ENCODE measurements around the gene RND3.

Gene RND3

GRCh38 chr2:150465703-150466569 lies 21.5 kb downstream of the RND3 start:
- DNase-seq (ENCODE audit: low spot score): no peak
- no peak for TF ChIP-seq CTCF (IDR thresholded peaks at IDR 0.05; ENCODE audit: borderline replicate concordance, control extremely low read depth, extremely low read depth, insufficient read depth, missing control alignments)
- in situ Hi-C loops (cut with MboI; ENCODE audit: low sequenced_read_pairs, unreplicated experiment): no loop called here

GRCh38 chr2:150464986-150465385 lies 22.5 kb downstream of the RND3 start:
- in situ Hi-C loops (cut with MboI; ENCODE audit: low sequenced_read_pairs, unreplicated experiment): no loop called here
- DNase-seq (ENCODE audit: low spot score): no peak
- TF ChIP-seq CTCF (IDR thresholded peaks at IDR 0.05; ENCODE audit: borderline replicate concordance, control extremely low read depth, extremely low read depth, insufficient read depth, missing control alignments): no peak

GRCh38 chr2:150464270-150464669 lies 23.2 kb downstream of the RND3 start:
- no peak for DNase-seq (ENCODE audit: low spot score)
- in situ Hi-C loops (cut with MboI; ENCODE audit: low sequenced_read_pairs, unreplicated experiment): no loop called here
- TF ChIP-seq CTCF (IDR thresholded peaks at IDR 0.05; ENCODE audit: borderline replicate concordance, control extremely low read depth, extremely low read depth, insufficient read depth, missing control alignments): no peak

GRCh38 chr2:150462770-150463169 lies 24.7 kb downstream of the RND3 start:
- in situ Hi-C loops (cut with MboI; ENCODE audit: low sequenced_read_pairs, unreplicated experiment): no loop called here
- DNase-seq (ENCODE audit: low spot score): no peak

GRCh38 chr2:150459281-150459680 lies 28.2 kb downstream of the RND3 start:
- in situ Hi-C loops (cut with MboI; ENCODE audit: low sequenced_read_pairs, unreplicated experiment): no loop called here
- no peak for DNase-seq (ENCODE audit: low spot score)
- TF ChIP-seq CTCF (IDR thresholded peaks at IDR 0.05; ENCODE audit: borderline replicate concordance, control extremely low read depth, extremely low read depth, insufficient read depth, missing control alignments): no peak

More at GRCh38 chr2:150462770-150463169, 24.7 kb downstream of the RND3 start:
- TF ChIP-seq CTCF (IDR thresholded peaks at IDR 0.05; ENCODE audit: borderline replicate concordance, control extremely low read depth, extremely low read depth, insufficient read depth, missing control alignments): no peak

GRCh38 chr2:150450765-150451164 lies 36.7 kb downstream of the RND3 start:
- TF ChIP-seq CTCF (IDR thresholded peaks at IDR 0.05; ENCODE audit: borderline replicate concordance, control extremely low read depth, extremely low read depth, insufficient read depth, missing control alignments): no peak
- DNase-seq (ENCODE audit: low spot score): no peak
- in situ Hi-C loops (cut with MboI; ENCODE audit: low sequenced_read_pairs, unreplicated experiment): no loop called here

Data from GM13976 (cell line).